ENCODE measurements around the gene ZNF555. TPM values are rescaled to one million over a fixed set of nuclear protein-coding genes. Genes with fewer than 3 reads are reported as not detected.
A peak's percentile ranks its signal among the peaks of the same experiment; 100 is the strongest.
"Not testable (repeated sequence)": the region's sequence is repeated elsewhere in the genome, so short reads cannot be mapped to it uniquely, and the experiment has no call there.

The ZNF555 gene
- total RNA-seq, 4 donors from 2014 or later: 1.9 to 5.5 (median 2.7) TPM

DNA sequence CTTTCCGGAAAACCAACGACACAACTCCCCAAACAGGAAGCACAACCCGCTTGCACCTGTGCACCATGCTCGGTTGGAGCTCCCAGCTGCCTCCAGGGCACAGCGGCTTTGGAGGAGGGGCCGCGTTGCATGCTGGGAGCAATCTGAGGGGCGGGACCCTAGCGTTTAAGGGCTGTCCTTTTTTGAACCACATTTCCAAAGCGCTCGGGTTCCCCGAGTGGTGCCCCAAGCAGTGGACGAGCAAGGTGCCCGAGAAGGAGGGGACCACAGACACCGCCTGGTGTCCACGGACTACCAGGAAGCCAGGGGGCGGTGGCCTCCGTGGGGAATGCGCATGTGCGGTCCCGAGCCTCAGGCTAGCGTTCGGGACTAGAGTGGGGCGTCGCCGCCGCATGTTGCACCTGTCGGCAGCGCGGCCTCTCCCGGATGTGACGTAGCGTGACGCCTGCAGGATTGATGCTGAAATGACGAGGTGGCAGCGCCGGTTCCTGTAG is 47.5 kb downstream of the ZNF555 start:
- peaks cover 5 to 7% of the 10 kb centered on the region in 2 donors for H3K4me1 ChIP-seq
- H3K4me3 ChIP-seq: peak overlapping the region in 2 of 4 donors; percentile 48 to 51
- intact Hi-C loops (cut with DNase I; ENCODE audit: low total_unique reads): no loop called here
- TF ChIP-seq, protein P1, sequence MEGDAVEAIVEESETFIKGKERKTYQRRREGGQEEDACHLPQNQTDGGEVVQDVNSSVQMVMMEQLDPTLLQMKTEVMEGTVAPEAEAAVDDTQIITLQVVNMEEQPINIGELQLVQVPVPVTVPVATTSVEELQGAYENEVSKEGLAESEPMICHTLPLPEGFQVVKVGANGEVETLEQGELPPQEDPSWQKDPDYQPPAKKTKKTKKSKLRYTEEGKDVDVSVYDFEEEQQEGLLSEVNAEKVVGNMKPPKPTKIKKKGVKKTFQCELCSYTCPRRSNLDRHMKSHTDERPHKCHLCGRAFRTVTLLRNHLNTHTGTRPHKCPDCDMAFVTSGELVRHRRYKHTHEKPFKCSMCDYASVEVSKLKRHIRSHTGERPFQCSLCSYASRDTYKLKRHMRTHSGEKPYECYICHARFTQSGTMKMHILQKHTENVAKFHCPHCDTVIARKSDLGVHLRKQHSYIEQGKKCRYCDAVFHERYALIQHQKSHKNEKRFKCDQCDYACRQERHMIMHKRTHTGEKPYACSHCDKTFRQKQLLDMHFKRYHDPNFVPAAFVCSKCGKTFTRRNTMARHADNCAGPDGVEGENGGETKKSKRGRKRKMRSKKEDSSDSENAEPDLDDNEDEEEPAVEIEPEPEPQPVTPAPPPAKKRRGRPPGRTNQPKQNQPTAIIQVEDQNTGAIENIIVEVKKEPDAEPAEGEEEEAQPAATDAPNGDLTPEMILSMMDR (IDR thresholded peaks at IDR 0.05 in 4 of 5, conservative IDR thresholded peaks at IDR 0.05 in 1 of 5): no peak
- TF ChIP-seq POLR2A (IDR thresholded peaks at IDR 0.05): no peak
- no peaks in the 10 kb centered on the region for H3K9me3 ChIP-seq
- H3K27me3 ChIP-seq: peaks cover 0 to 6% (median 0%) of the 10 kb centered on the region in 3 donors
- ATAC-seq: no peak
- no peaks in the 10 kb centered on the region for H3K36me3 ChIP-seq
- in situ Hi-C loops (cut with MboI; ENCODE audit: low sequenced_read_pairs in 4 of 4): loop anchor here in 1 of 4 donors (10.0 kb wide), 1 partner anchor 276 kb away; no protein-coding TSS in a partner anchor
- DNase-seq: no peak
- peak overlapping the region in 2 of 4 donors; percentile 47 to 54 for H3K27ac ChIP-seq

DNA sequence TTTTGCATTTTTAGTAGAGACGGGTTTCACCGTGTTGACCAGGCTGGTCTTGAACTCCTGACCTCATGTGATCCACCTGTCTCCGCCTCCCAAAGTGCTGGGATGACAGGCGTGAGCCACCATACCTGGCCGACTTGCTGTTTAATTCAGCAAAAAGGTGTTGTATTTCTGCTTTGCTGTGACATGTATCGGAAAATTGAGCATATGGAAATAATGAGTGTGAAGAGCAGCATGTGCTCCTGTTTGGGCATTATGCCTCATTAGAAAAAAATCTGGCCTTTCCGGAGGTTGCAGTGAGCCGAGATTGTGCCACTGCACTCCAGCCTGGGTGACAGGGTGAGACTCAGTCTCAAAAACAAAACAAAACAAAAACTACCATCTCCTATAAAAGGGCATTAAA is 49.3 kb downstream of the ZNF555 start:
- DNase-seq; in situ Hi-C loops (cut with MboI; ENCODE audit: low sequenced_read_pairs in 4 of 4); H3K4me3 ChIP-seq; H3K4me1 ChIP-seq; H3K27ac ChIP-seq; intact Hi-C loops (cut with DNase I; ENCODE audit: low total_unique reads); H3K36me3 ChIP-seq; H3K9me3 ChIP-seq; H3K27me3 ChIP-seq; ATAC-seq: not testable (repeated sequence)

DNA sequence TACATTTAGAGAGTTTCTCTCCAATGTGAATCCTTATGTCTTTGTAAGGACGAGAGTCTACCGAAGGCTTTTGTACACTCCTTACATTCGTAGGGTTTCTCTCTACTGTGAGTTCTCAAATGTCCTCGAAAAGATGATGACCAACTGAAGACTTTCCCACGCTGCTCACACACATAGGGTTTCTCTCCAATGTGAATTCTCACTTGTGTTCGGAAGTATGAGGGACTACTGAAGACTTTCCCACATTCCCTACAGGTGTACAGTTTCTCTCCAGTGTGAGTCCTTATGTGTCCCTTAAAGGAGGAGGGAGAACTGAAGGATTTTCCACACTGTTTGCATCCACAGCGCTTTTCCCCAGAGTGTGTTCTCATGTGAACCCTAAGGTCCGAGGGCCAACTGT is 55.4 kb downstream of the ZNF555 start:
- H3K27ac ChIP-seq: no peak overlapping the region
- H3K4me3 ChIP-seq: no peak overlapping the region
- peaks cover 0 to 5% (median 0%) of the 10 kb centered on the region in 3 donors for H3K27me3 ChIP-seq
- H3K36me3 ChIP-seq: no peaks in the 10 kb centered on the region
- DNase-seq: no peak
- TF ChIP-seq POLR2A (IDR thresholded peaks at IDR 0.05): no peak
- TF ChIP-seq, protein P1 (IDR thresholded peaks at IDR 0.05 in 4 of 5, conservative IDR thresholded peaks at IDR 0.05 in 1 of 5): no peak
- ATAC-seq: no peak
- peaks cover 6 to 8% of the 10 kb centered on the region in 2 donors for H3K4me1 ChIP-seq
- intact Hi-C loops (cut with DNase I; ENCODE audit: low total_unique reads): loop anchor here (5.0 kb wide), 1 partner anchor 196 kb away; the partner anchor contains the start of gene GNA11
- H3K9me3 ChIP-seq: no peaks in the 10 kb centered on the region
- in situ Hi-C loops (cut with MboI; ENCODE audit: low sequenced_read_pairs in 4 of 4): no loop called here

DNA sequence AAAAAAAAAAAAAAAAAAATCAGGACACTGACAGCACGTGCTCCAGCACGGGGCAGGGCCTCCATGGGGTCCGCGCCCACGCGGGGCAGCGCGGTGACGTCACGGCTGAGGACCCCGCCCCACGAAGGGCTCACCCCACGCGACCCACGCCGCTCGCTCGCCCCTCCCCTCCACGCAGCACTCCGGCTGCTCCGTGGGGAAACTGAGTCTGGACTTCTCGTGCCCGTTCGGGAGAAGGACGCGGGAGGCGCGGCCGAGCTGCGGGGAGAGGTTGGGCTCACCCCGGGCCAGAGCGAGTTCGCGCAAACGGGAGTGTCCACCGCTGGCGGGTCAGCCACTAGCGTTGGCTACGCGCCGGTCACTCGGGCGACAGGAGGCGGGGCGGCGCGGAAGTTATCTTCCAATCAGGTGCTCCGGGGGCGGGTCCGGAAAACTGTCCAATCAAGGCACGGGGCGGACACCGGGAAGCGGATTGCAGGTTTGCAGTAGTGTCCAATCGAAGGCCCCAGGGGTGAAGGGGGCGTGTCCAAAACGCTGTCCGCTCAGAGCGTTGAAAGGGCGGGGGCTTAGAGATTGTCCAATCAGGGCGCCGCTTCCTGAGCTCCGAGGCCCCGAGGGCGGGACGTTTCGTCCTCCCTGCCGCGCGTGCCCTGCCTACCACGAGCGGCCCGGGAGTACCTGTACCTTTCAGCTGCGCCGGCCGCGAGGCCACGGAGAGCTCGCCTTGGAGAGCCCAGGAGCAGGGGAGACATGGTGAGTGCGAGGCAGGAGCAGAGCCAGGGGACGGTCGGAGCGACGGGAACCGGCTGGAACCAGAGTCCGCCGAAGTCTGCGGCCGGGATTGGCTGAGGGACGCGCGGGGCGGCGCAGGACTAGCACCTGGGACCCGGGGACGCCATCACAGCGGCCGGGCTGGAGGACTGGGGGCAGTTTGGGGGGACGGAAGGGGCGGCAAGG is 59.3 kb downstream of the ZNF555 start, which contains the start of gene ZNF57:
Gene ZNF57, plus strand, starts transcription at position 633 of the 957 bp plus-strand sequence. Its CDS starts 118 bp downstream, at position 751.
- intact Hi-C loops (cut with DNase I; ENCODE audit: low total_unique reads): loop anchor here (2.0 kb wide), 2 partner anchors 50 to 54 kb away; no protein-coding TSS in a partner anchor
- peak; percentile 100 for ATAC-seq
- peaks cover 8 to 10% of the 10 kb centered on the region in 2 donors for H3K4me1 ChIP-seq
- no peaks in the 10 kb centered on the region for H3K36me3 ChIP-seq
- TF ChIP-seq POLR2A (IDR thresholded peaks at IDR 0.05): peak; percentile 42 to 52
- TF ChIP-seq, protein P1 (IDR thresholded peaks at IDR 0.05 in 4 of 5, conservative IDR thresholded peaks at IDR 0.05 in 1 of 5): no peak
- peak within 1 kb of the TSS; percentile 71 to 82 (median 76) for H3K27ac ChIP-seq
- peak within 1 kb of the TSS; percentile 71 to 88 (median 84) for H3K4me3 ChIP-seq
- in situ Hi-C loops (cut with MboI; ENCODE audit: low sequenced_read_pairs in 4 of 4): no loop called here
- H3K27me3 ChIP-seq: no peaks in the 10 kb centered on the region
- no peaks in the 10 kb centered on the region for H3K9me3 ChIP-seq
- DNase-seq: peak; percentile 99
